Gastrocnemius medialis (tissue), 4 donors: ENCODE data around the gene CTIF.

ENCODE experiments used
- POLR2A ChIP-seq, 2 donors: fragments of 450-650 bp; IDR thresholded peaks; one replicate each; pipeline ENCODE4 v1.6.1; 2017; ENCODE audit warnings: antibody characterized with exemption in 2 of 2, mild to moderate bottlenecking in 2 of 2, moderate library complexity in 2 of 2
- TF ChIP-seq, protein P1 (sequence below), 5 experiments: fragments of 450-650 bp in 3 of 5; fragments of 200-600 bp in 2 of 5; sonication (generic) in 2 of 5; IDR thresholded peaks in 4 of 5; conservative IDR thresholded peaks in 1 of 5; 1 replicate in 4 of 5; 2 replicates in 1 of 5; pipeline ENCODE4 v1.5.1; 2016 to 2019; ENCODE audit warnings: antibody characterized with exemption in 5 of 5, mild to moderate bottlenecking in 3 of 5, moderate library complexity in 3 of 5

DNA sequence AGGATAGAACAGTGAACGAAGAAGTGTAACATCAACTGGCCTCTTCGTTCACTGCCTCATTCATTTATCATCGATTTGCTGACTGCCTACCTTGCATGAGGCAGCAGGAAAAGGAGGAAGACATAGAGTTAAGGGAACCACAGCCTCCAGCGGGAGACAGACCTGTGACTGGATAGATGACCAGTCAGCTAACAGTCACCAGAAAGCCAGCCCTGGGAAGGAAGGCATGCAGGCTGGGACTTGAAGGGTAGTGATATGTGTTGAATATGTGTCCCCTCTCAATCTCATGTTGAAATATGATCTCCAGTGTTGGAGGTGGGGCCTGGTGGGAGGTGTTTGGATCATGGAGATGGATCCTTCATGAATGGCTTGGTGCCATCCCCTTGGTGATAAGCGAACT is 58.3 kb downstream of the CTIF start:
- TF ChIP-seq, protein P1, sequence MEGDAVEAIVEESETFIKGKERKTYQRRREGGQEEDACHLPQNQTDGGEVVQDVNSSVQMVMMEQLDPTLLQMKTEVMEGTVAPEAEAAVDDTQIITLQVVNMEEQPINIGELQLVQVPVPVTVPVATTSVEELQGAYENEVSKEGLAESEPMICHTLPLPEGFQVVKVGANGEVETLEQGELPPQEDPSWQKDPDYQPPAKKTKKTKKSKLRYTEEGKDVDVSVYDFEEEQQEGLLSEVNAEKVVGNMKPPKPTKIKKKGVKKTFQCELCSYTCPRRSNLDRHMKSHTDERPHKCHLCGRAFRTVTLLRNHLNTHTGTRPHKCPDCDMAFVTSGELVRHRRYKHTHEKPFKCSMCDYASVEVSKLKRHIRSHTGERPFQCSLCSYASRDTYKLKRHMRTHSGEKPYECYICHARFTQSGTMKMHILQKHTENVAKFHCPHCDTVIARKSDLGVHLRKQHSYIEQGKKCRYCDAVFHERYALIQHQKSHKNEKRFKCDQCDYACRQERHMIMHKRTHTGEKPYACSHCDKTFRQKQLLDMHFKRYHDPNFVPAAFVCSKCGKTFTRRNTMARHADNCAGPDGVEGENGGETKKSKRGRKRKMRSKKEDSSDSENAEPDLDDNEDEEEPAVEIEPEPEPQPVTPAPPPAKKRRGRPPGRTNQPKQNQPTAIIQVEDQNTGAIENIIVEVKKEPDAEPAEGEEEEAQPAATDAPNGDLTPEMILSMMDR (IDR thresholded peaks at IDR 0.05 in 4 of 5, conservative IDR thresholded peaks at IDR 0.05 in 1 of 5) = no peak
- no peak for TF ChIP-seq POLR2A (IDR thresholded peaks at IDR 0.05)
